ENCODE measurements around the gene RNF144A.

The RNF144A gene

GRCh38 chr2:7063789-7064188 lies 146.6 kb downstream of the RNF144A start:
- no peak overlapping the region for H3K4me3 ChIP-seq (ENCODE audit: low read length)
- DNase-seq (ENCODE audit: low read depth), result no peak
- no peak for TF ChIP-seq CTCF (IDR thresholded peaks at IDR 0.05; ENCODE audit: insufficient read depth, low read depth, low read length, missing control alignments)

- no peak for DNase-seq (ENCODE audit: low read depth)
- TF ChIP-seq CTCF (IDR thresholded peaks at IDR 0.05; ENCODE audit: insufficient read depth, low read depth, low read length, missing control alignments), result no peak
- no peak overlapping the region for H3K4me3 ChIP-seq (ENCODE audit: low read length)
Observed at GRCh38 chr2:7068457-7068856, 151.2 kb downstream of the RNF144A start.

- DNase-seq (ENCODE audit: low read depth), result no peak
- TF ChIP-seq CTCF (IDR thresholded peaks at IDR 0.05; ENCODE audit: insufficient read depth, low read depth, low read length, missing control alignments), result no peak
- no peak overlapping the region for H3K4me3 ChIP-seq (ENCODE audit: low read length)
Observed at GRCh38 chr2:7070483-7070882, 153.3 kb downstream of the RNF144A start.

GRCh38 chr2:7071154-7071553 lies 153.9 kb downstream of the RNF144A start:
- no peak overlapping the region for H3K4me3 ChIP-seq (ENCODE audit: low read length)
- DNase-seq (ENCODE audit: low read depth), result no peak
- TF ChIP-seq CTCF (IDR thresholded peaks at IDR 0.05; ENCODE audit: insufficient read depth, low read depth, low read length, missing control alignments), result no peak

- H3K4me3 ChIP-seq (ENCODE audit: low read length), result no peak overlapping the region
- no peak for TF ChIP-seq CTCF (IDR thresholded peaks at IDR 0.05; ENCODE audit: insufficient read depth, low read depth, low read length, missing control alignments)
- no peak for DNase-seq (ENCODE audit: low read depth)
Observed at GRCh38 chr2:7071916-7072556, 154.8 kb downstream of the RNF144A start.

- no peak overlapping the region for H3K4me3 ChIP-seq (ENCODE audit: low read length)
- TF ChIP-seq CTCF (IDR thresholded peaks at IDR 0.05; ENCODE audit: insufficient read depth, low read depth, low read length, missing control alignments), result no peak
- no peak for DNase-seq (ENCODE audit: low read depth)
Observed at GRCh38 chr2:7073901-7074300, 156.7 kb downstream of the RNF144A start.

GRCh38 chr2:7075834-7076233 lies 158.6 kb downstream of the RNF144A start:
- H3K4me3 ChIP-seq (ENCODE audit: low read length), result no peak overlapping the region
- no peak for DNase-seq (ENCODE audit: low read depth)
- TF ChIP-seq CTCF (IDR thresholded peaks at IDR 0.05; ENCODE audit: insufficient read depth, low read depth, low read length, missing control alignments), result no peak
